ENCODE measurements around the gene MEGF10. TPM values are rescaled to one million over a fixed set of nuclear protein-coding genes. Genes with fewer than 3 reads are reported as not detected.

MEGF10 gene
- total RNA-seq, 1 donor from 2014 or later = 77.8 TPM

Small RNA genes lying within 50 kb of the gene (small RNA-seq; reads per million reads assigned to genes)
- not detected for gene AC010424.1

Other genes with a start within 250 kb of the MEGF10 start
- 3.7 TPM for gene C5orf63, start 217.3 kb upstream of the MEGF10 start, total RNA-seq
- 34.4 TPM for gene PRRC1, start 226.8 kb downstream of the MEGF10 start, total RNA-seq

Data from skeletal muscle tissue (tissue), 2 donors.